ENCODE measurements around the gene CUL1.
"Not testable (repeated sequence)": the region's sequence is repeated elsewhere in the genome, so short reads cannot be mapped to it uniquely, and the experiment has no call there.

Gene CUL1

GRCh38 chr7:148698007-148698396 lies 701 bp upstream of the CUL1 start:
- no peak for FAIRE-seq

- no peak for FAIRE-seq
These were observed 500 bp downstream of the CUL1 start for GRCh38 chr7:148699024-148699781.

- FAIRE-seq: no peak
These were observed 1.3 kb downstream of the CUL1 start for GRCh38 chr7:148699782-148700629.

- no peak for FAIRE-seq
These were observed 2.0 kb downstream of the CUL1 start for GRCh38 chr7:148700661-148701064.

GRCh38 chr7:148701414-148701813 lies 2.7 kb downstream of the CUL1 start:
- no peak for FAIRE-seq

GRCh38 chr7:148702876-148703670 lies 4.4 kb downstream of the CUL1 start:
- FAIRE-seq: no peak

- not testable (repeated sequence) for FAIRE-seq
These were observed 4.9 kb downstream of the CUL1 start for GRCh38 chr7:148703671-148703962.

- FAIRE-seq: no peak
These were observed 5.5 kb downstream of the CUL1 start for GRCh38 chr7:148704189-148704588.

GRCh38 chr7:148704970-148705369 lies 6.3 kb downstream of the CUL1 start:
- FAIRE-seq: no peak

- FAIRE-seq: no peak
These were observed 7.7 kb downstream of the CUL1 start for GRCh38 chr7:148706368-148706767.

GRCh38 chr7:148708026-148708885 lies 9.6 kb downstream of the CUL1 start:
- FAIRE-seq: no peak

GRCh38 chr7:148709014-148709413 lies 10.3 kb downstream of the CUL1 start:
- no peak for FAIRE-seq

- FAIRE-seq: not testable (repeated sequence)
These were observed 11.7 kb downstream of the CUL1 start for GRCh38 chr7:148710426-148710825.

GRCh38 chr7:148711191-148712102 lies 12.7 kb downstream of the CUL1 start:
- FAIRE-seq: no peak

GRCh38 chr7:148712678-148713329 lies 14.1 kb downstream of the CUL1 start:
- no peak for FAIRE-seq

GRCh38 chr7:148714498-148714897 lies 15.8 kb downstream of the CUL1 start:
- FAIRE-seq: no peak

- no peak for FAIRE-seq
These were observed 16.3 kb downstream of the CUL1 start for GRCh38 chr7:148715027-148715426.

GRCh38 chr7:148717266-148717793 lies 18.6 kb downstream of the CUL1 start:
- FAIRE-seq: no peak

GRCh38 chr7:148718431-148718830 lies 19.7 kb downstream of the CUL1 start:
- no peak for FAIRE-seq

GRCh38 chr7:148719753-148720152 lies 21.1 kb downstream of the CUL1 start:
- FAIRE-seq: no peak

Data from colon (tissue), 2 donors.